Measurements from ENCODE around the gene FITM1.

FITM1 gene, protein sequence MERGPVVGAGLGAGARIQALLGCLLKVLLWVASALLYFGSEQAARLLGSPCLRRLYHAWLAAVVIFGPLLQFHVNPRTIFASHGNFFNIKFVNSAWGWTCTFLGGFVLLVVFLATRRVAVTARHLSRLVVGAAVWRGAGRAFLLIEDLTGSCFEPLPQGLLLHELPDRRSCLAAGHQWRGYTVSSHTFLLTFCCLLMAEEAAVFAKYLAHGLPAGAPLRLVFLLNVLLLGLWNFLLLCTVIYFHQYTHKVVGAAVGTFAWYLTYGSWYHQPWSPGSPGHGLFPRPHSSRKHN

DNA sequence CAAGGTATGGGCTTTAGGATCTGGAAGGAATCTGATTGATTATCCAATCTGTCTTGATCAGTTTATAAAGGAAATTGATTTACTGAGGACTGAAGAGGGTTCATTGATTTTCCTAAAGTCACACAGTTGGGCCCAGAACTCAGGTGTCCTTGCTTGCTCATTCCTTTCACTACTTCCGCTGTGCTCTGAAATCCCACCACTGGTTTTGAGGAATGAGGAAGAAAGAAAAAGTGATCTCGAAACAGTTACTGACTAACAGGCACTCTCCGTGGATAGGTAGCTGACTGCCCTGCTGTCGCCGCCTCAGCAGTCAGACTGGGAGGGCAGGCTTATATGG, at the start of gene FITM1:
Gene FITM1, plus strand, starts transcription at position 280 of the 337 bp plus-strand sequence. CDS start 905 bp downstream, outside the sequence.
- H3K4me2 ChIP-seq (ENCODE audit: low read length) = no peak within 1 kb of the TSS
- no peaks in the 10 kb centered on the region for H3K9me3 ChIP-seq (ENCODE audit: control insufficient read depth, low read length)
- no peak within 1 kb of the TSS for H3K4me3 ChIP-seq (ENCODE audit: low read depth, low read length)
- TF ChIP-seq, protein P1, sequence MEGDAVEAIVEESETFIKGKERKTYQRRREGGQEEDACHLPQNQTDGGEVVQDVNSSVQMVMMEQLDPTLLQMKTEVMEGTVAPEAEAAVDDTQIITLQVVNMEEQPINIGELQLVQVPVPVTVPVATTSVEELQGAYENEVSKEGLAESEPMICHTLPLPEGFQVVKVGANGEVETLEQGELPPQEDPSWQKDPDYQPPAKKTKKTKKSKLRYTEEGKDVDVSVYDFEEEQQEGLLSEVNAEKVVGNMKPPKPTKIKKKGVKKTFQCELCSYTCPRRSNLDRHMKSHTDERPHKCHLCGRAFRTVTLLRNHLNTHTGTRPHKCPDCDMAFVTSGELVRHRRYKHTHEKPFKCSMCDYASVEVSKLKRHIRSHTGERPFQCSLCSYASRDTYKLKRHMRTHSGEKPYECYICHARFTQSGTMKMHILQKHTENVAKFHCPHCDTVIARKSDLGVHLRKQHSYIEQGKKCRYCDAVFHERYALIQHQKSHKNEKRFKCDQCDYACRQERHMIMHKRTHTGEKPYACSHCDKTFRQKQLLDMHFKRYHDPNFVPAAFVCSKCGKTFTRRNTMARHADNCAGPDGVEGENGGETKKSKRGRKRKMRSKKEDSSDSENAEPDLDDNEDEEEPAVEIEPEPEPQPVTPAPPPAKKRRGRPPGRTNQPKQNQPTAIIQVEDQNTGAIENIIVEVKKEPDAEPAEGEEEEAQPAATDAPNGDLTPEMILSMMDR (IDR thresholded peaks at IDR 0.05) = no peak
- no peak within 1 kb of the TSS for H2AFZ ChIP-seq
- no peak within 1 kb of the TSS for H3K9ac ChIP-seq
- H3K79me2 ChIP-seq = no peaks in the 10 kb centered on the region
- no peaks in the 10 kb centered on the region for H3K4me1 ChIP-seq
- no peaks in the 10 kb centered on the region for H3K27me3 ChIP-seq (ENCODE audit: control insufficient read depth, insufficient read depth, low read length)
- H3K36me3 ChIP-seq (ENCODE audit: control insufficient read depth, insufficient read depth, low read length) = no peaks in the 10 kb centered on the region
- H3K27ac ChIP-seq = peak within 1 kb of the TSS; percentile 11

DNA sequence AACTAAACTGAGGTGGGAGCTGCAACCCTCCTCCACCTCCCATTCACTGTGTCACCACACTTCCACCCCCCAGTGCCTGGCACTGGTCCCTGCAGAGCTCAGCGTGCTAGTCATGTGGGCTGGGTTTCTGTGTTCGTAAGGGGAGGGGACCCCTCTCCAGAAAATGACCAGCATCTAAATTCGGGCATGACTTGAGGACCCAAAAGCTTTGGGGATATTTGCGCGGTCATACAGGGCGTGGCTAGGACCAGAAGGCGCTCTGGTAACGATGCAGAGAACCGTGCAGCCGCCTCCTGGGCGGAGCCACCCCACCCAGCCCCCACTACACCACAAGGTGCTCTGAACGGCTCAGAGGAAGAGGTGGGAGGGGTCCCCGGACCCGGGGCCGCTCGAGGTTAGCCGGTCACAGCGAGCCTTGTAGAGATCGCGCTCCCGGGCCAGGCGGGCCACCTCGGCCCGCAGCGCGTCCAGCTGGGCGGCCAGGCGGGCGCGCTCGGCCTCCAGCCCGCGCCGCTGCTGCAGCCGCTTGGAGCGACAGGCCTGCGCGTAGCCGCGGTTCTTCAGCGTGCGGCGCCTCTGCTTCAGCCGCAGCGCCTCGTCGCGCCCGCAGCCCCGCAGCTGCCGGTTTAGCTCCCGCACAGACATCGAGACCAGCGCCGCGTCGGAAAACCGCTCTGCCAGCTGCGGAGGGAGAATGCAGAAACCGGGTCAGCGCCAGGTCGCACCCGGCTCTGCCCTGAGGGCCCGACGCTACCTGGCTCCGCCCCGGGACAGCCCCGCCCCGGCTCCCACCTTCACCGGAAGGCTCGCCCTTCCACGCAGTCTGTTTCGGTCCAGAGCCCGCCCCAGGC, 49.3 kb upstream of the FITM1 start:
- Histone ChIP-seq H3K9me3 (ENCODE audit: control insufficient read depth, low read length) (no peaks in the 10 kb centered on the region), H3K4me1 (peaks cover 25% of the 10 kb centered on the region), H3K79me2 (no peaks in the 10 kb centered on the region), H3K36me3 (ENCODE audit: control insufficient read depth, insufficient read depth, low read length) (no peaks in the 10 kb centered on the region), H3K27me3 (ENCODE audit: control insufficient read depth, insufficient read depth, low read length) (no peaks in the 10 kb centered on the region), H3K4me3 (ENCODE audit: low read depth, low read length) (peak overlapping the region; percentile 61), H3K4me2 (ENCODE audit: low read length) (peak overlapping the region; percentile 85), H3K9ac (peak overlapping the region; percentile 92), H2AFZ (peak overlapping the region; percentile 96), H3K27ac (peak overlapping the region; percentile 97)
- TF ChIP-seq, protein P1 (IDR thresholded peaks at IDR 0.05) = no peak

DNA sequence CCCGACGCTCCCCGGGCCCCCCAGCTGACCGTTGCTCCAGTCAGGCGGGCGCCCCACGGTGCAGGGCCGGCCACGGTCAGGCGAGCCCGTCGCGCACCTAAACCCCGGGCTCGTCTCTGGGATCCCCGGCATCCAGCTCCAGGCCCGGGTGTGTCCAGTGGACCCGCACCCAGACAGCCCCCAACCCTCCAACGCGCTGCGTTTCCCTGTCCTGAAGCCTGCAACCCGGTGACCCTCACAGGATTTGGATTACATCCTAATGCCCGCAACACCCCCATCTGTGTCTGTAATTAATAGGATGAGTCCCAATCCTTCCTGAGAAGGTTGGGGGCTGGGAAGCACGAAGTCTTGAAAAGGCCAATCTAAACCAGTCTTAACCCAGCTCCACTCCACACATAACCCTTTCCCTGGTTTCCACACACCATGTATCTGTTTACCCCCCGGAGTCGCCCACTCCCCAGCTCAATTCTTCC, 48.7 kb upstream of the FITM1 start:
- TF ChIP-seq, protein P1 (IDR thresholded peaks at IDR 0.05) = no peak
- no peaks in the 10 kb centered on the region for H3K27me3 ChIP-seq (ENCODE audit: control insufficient read depth, insufficient read depth, low read length)
- H3K9ac ChIP-seq = peak overlapping the region; percentile 92
- H2AFZ ChIP-seq = peak overlapping the region; percentile 96
- H3K27ac ChIP-seq = peak overlapping the region; percentile 97
- H3K9me3 ChIP-seq (ENCODE audit: control insufficient read depth, low read length) = no peaks in the 10 kb centered on the region
- H3K4me1 ChIP-seq = peaks cover 24% of the 10 kb centered on the region
- no peaks in the 10 kb centered on the region for H3K36me3 ChIP-seq (ENCODE audit: control insufficient read depth, insufficient read depth, low read length)
- peak overlapping the region; percentile 61 for H3K4me3 ChIP-seq (ENCODE audit: low read depth, low read length)
- no peaks in the 10 kb centered on the region for H3K79me2 ChIP-seq
- peak overlapping the region; percentile 85 for H3K4me2 ChIP-seq (ENCODE audit: low read length)

DNA sequence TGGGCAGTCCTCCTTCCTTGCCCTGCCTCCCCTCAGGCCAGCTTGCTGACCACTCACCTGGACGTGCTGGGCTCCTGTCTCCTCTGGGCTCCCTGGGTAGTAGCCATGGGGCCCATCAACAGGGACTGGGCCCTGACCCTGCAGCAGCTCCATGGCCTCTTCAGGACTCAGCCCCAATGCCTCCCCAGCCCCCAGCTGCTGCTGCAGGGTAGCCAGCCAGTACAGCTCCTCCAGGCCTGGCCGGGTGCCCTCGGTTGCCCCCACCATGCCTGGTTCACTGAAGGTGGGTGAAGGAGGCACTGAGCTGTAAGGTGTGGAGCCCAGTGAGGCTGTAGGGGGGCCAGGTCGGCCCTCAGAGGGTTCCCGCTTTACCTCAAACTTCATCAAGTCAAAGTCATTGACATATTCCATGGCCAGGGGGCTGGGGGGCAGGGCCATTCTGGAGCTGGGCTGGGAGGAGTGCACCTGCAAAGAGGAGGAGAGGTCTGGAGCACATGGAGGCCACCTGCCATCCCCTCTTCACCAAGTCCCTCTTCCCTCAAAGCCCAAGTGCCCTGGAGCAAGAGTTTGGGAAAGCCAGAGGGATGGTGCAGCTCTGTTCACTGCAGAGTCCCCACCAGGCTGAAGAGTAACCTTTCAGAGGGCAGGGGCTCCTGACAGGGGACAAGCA, 47.9 kb upstream of the FITM1 start:
- peak overlapping the region; percentile 96 for H2AFZ ChIP-seq
- H3K4me3 ChIP-seq (ENCODE audit: low read depth, low read length) = no peak overlapping the region
- TF ChIP-seq, protein P1 (IDR thresholded peaks at IDR 0.05) = no peak
- H3K9me3 ChIP-seq (ENCODE audit: control insufficient read depth, low read length) = no peaks in the 10 kb centered on the region
- no peaks in the 10 kb centered on the region for H3K27me3 ChIP-seq (ENCODE audit: control insufficient read depth, insufficient read depth, low read length)
- peak overlapping the region; percentile 97 for H3K27ac ChIP-seq
- no peak overlapping the region for H3K4me2 ChIP-seq (ENCODE audit: low read length)
- H3K79me2 ChIP-seq = no peaks in the 10 kb centered on the region
- H3K4me1 ChIP-seq = peaks cover 24% of the 10 kb centered on the region
- no peaks in the 10 kb centered on the region for H3K36me3 ChIP-seq (ENCODE audit: control insufficient read depth, insufficient read depth, low read length)
- H3K9ac ChIP-seq = no peak overlapping the region
